Measurements from ENCODE around the gene PALD1.

The PALD1 gene

DNA sequence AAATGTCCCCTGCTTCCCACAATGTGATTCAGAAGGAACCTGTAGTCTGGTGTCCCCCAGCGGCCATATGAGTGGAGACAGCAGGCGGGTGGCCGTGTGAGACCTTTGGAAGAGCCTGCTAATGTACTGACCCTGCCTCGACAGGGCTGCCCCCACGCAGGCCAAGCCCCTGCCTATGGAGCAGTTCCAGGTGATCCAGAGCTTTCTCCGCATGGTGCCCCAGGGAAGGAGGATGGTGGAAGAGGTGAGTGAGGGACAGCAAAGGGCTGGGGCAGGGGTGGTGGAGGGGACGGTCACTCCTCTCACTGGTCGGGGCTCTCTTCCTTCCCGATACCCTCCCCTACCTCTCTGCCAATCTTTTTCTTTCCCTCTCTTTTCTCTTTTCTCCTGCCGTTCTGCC is 55.7 kb downstream of the PALD1 start:
- H3K36me3 ChIP-seq (ENCODE audit: control insufficient read depth, insufficient read depth, low read length): no peaks in the 10 kb centered on the region
- no peaks in the 10 kb centered on the region for H3K4me1 ChIP-seq (ENCODE audit: control insufficient read depth, insufficient read depth, low read length, poor library complexity, severe bottlenecking)
- no peaks in the 10 kb centered on the region for H3K27me3 ChIP-seq (replicated peaks; ENCODE audit: control insufficient read depth, insufficient read depth, low read length, poor library complexity, severe bottlenecking)
- no peak overlapping the region for H3K27ac ChIP-seq (ENCODE audit: insufficient read depth, low read length, poor library complexity, severe bottlenecking)
- no peak for DNase-seq
- H3K9me3 ChIP-seq (ENCODE audit: control insufficient read depth, low read length): no peaks in the 10 kb centered on the region
- no peak overlapping the region for H3K4me3 ChIP-seq (ENCODE audit: insufficient read depth, low read depth, low read length, poor library complexity, severe bottlenecking)

DNA sequence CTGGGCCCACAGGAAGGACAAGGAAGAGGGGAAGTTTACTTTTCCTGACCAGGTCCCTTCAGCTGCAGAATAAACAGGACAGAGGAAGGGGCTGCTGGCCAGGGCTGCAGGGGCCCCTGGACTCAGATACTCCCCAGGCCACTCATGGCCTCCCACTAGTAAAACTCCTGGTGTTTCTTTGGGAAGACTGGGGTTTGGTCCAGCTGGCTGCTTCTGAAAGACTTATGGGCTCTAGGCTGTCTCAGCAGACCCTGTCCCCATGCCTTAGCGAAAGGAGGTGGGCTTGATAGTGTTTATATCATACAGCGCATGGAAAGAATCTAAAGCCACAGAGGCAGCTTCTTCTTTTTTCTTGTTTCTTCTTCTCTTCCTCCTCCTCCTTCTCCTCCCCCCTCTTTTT is 56.4 kb downstream of the PALD1 start:
- Histone ChIP-seq H3K9me3 (ENCODE audit: control insufficient read depth, low read length) (no peaks in the 10 kb centered on the region), H3K4me1 (ENCODE audit: control insufficient read depth, insufficient read depth, low read length, poor library complexity, severe bottlenecking) (no peaks in the 10 kb centered on the region), H3K27ac (ENCODE audit: insufficient read depth, low read length, poor library complexity, severe bottlenecking) (no peak overlapping the region), H3K36me3 (ENCODE audit: control insufficient read depth, insufficient read depth, low read length) (no peaks in the 10 kb centered on the region), H3K4me3 (ENCODE audit: insufficient read depth, low read depth, low read length, poor library complexity, severe bottlenecking) (no peak overlapping the region), H3K27me3 (replicated peaks; ENCODE audit: control insufficient read depth, insufficient read depth, low read length, poor library complexity, severe bottlenecking) (no peaks in the 10 kb centered on the region)
- DNase-seq: no peak

DNA sequence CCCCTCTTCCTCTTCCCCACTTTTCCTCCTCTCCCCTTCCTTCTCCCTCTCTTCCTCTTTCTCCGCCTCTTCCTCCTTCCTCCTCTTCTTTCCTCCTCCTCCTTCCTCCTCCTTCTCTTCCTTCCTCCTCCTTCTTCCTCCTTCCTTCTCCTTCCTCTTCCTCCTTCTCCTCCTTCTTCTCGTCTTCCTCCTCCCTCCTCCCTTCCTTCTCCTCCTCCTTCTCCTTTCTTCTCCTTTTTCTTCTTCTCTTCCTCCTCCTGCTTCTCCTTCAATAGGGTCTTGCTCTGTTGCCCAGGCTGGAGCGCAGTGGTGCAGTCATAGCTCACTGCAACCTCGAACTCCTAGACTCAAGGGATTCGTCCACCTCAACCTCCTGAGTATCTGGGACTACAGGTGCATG is 56.9 kb downstream of the PALD1 start:
- no peaks in the 10 kb centered on the region for H3K27me3 ChIP-seq (replicated peaks; ENCODE audit: control insufficient read depth, insufficient read depth, low read length, poor library complexity, severe bottlenecking)
- DNase-seq: no peak
- H3K36me3 ChIP-seq (ENCODE audit: control insufficient read depth, insufficient read depth, low read length): no peaks in the 10 kb centered on the region
- no peaks in the 10 kb centered on the region for H3K4me1 ChIP-seq (ENCODE audit: control insufficient read depth, insufficient read depth, low read length, poor library complexity, severe bottlenecking)
- H3K9me3 ChIP-seq (ENCODE audit: control insufficient read depth, low read length): no peaks in the 10 kb centered on the region
- H3K27ac ChIP-seq (ENCODE audit: insufficient read depth, low read length, poor library complexity, severe bottlenecking): no peak overlapping the region
- no peak overlapping the region for H3K4me3 ChIP-seq (ENCODE audit: insufficient read depth, low read depth, low read length, poor library complexity, severe bottlenecking)

DNA sequence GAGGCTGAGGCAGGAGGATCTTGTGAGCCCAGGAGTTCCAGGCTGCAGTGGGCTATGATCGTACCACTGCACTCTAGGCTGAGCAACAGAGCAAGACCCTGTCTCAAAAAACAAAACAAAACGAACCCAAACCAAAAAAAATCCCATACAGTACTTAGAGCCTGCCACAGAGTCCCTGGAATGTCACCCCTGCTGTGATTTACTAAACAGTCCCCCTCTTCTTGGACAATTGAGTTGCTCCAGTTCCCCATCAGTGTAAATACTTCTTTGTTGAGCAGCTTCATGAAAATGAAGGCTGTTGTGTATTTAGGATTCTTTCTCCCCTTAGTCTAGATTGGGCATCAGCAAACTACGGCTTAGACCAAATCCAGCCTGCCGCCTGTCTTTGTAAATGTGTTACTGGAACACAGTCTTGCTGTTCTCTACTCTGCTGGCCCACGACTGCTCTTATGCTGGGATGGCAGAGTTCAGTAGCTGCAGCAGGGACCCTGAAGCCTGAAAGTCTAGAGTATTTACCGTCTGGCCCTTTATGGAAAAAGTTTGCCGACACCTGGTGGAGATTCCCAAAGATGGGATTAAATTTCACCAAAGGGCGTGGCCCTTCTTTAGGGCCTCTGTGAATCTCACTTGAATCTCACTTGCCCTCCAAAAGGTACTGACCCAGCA is 57.8 kb downstream of the PALD1 start:
- no peaks in the 10 kb centered on the region for H3K4me1 ChIP-seq (ENCODE audit: control insufficient read depth, insufficient read depth, low read length, poor library complexity, severe bottlenecking)
- H3K9me3 ChIP-seq (ENCODE audit: control insufficient read depth, low read length): no peaks in the 10 kb centered on the region
- no peak for DNase-seq
- no peak overlapping the region for H3K27ac ChIP-seq (ENCODE audit: insufficient read depth, low read length, poor library complexity, severe bottlenecking)
- H3K4me3 ChIP-seq (ENCODE audit: insufficient read depth, low read depth, low read length, poor library complexity, severe bottlenecking): no peak overlapping the region
- no peaks in the 10 kb centered on the region for H3K27me3 ChIP-seq (replicated peaks; ENCODE audit: control insufficient read depth, insufficient read depth, low read length, poor library complexity, severe bottlenecking)
- no peaks in the 10 kb centered on the region for H3K36me3 ChIP-seq (ENCODE audit: control insufficient read depth, insufficient read depth, low read length)

DNA sequence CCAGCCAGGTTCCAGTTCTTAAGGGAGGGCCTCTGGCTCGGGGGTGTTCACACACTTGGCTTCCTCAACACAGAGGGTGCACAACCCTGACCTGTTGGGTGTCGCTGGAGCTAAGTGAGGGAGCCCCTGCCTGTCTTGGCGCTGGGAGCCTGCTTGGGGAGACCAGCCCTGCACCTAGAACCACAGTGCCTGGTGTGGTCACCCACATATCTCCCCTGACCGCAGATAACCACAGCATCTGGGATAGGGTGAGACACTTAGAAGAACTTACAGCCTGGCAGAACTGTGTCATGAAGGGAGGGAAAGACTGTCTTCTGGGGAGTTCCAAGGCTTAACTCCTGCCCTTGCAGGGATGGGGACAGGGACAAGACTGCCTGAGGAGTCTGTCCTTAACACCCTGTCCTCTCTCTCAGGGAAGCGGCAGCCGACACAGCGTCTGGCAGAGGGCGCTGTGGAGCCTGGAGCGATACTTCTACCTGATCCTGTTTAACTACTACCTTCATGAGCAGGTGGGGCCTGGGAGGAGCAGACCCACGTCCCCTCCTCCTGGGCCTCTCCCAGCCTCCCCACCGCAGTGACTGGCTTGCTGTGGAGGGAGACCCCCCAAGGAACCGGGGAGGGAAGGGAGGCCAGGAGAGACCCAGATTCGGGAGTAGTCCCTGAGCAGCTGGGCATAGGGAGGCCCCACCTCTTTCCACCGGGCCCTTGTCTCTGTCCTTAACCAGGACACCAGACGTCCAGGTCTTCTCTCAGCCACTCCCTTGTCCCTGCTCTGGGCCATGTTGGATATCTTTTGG is 59.0 kb downstream of the PALD1 start:
- Histone ChIP-seq H3K27ac (ENCODE audit: insufficient read depth, low read length, poor library complexity, severe bottlenecking) (no peak overlapping the region), H3K4me1 (ENCODE audit: control insufficient read depth, insufficient read depth, low read length, poor library complexity, severe bottlenecking) (no peaks in the 10 kb centered on the region), H3K36me3 (ENCODE audit: control insufficient read depth, insufficient read depth, low read length) (no peaks in the 10 kb centered on the region), H3K27me3 (replicated peaks; ENCODE audit: control insufficient read depth, insufficient read depth, low read length, poor library complexity, severe bottlenecking) (no peaks in the 10 kb centered on the region), H3K9me3 (ENCODE audit: control insufficient read depth, low read length) (no peaks in the 10 kb centered on the region), H3K4me3 (ENCODE audit: insufficient read depth, low read depth, low read length, poor library complexity, severe bottlenecking) (no peak overlapping the region)
- no peak for DNase-seq

DNA sequence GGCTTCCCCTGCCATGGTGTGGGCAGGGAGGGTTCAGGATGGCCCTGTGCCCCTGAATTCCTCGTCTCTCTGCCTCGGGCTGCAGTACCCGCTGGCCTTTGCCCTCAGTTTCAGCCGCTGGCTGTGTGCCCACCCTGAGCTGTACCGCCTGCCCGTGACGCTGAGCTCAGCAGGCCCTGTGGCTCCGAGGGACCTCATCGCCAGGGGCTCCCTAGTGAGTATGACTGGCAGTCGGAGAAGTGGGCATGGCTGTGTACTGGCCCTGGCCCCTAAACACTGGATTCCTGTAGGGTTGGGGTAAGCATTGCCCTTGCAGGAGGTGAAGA is 59.6 kb downstream of the PALD1 start:
- H3K4me1 ChIP-seq (ENCODE audit: control insufficient read depth, insufficient read depth, low read length, poor library complexity, severe bottlenecking): no peaks in the 10 kb centered on the region
- DNase-seq: no peak

DNA sequence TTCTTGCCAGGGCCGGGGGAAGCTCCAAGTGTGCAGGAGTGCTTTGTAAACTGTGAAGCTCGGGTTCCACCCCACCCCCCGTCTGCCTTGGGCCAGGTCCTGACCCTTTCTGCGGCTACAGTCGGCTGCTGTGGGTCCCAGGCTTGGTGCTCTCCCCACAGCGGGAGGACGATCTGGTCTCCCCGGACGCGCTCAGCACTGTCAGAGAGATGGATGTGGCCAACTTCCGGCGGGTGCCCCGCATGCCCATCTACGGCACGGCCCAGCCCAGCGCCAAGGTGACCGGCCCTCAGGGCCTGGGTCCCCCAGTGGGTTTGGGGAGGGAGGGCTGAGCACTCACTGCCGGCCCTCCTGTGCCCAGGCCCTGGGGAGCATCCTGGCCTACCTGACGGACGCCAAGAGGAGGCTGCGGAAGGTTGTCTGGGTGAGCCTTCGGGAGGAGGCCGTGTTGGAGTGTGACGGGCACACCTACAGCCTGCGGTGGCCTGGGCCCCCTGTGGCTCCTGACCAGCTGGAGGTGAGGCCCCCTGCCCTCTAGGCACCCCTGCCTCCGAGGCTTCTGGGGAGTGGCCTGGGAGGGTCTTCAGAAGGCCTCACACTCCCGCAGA is 60.3 kb downstream of the PALD1 start:
- Histone ChIP-seq H3K27me3 (replicated peaks; ENCODE audit: control insufficient read depth, insufficient read depth, low read length, poor library complexity, severe bottlenecking) (no peaks in the 10 kb centered on the region), H3K4me1 (ENCODE audit: control insufficient read depth, insufficient read depth, low read length, poor library complexity, severe bottlenecking) (no peaks in the 10 kb centered on the region), H3K9me3 (ENCODE audit: control insufficient read depth, low read length) (no peaks in the 10 kb centered on the region), H3K4me3 (ENCODE audit: insufficient read depth, low read depth, low read length, poor library complexity, severe bottlenecking) (no peak overlapping the region), H3K27ac (ENCODE audit: insufficient read depth, low read length, poor library complexity, severe bottlenecking) (no peak overlapping the region), H3K36me3 (ENCODE audit: control insufficient read depth, insufficient read depth, low read length) (no peaks in the 10 kb centered on the region)
- no peak for DNase-seq

More for the DNA sequence above, 59.6 kb downstream of the PALD1 start:
- Histone ChIP-seq H3K9me3 (ENCODE audit: control insufficient read depth, low read length) (no peaks in the 10 kb centered on the region), H3K27me3 (replicated peaks; ENCODE audit: control insufficient read depth, insufficient read depth, low read length, poor library complexity, severe bottlenecking) (no peaks in the 10 kb centered on the region), H3K4me3 (ENCODE audit: insufficient read depth, low read depth, low read length, poor library complexity, severe bottlenecking) (no peak overlapping the region), H3K36me3 (ENCODE audit: control insufficient read depth, insufficient read depth, low read length) (no peaks in the 10 kb centered on the region), H3K27ac (ENCODE audit: insufficient read depth, low read length, poor library complexity, severe bottlenecking) (no peak overlapping the region)

DNA sequence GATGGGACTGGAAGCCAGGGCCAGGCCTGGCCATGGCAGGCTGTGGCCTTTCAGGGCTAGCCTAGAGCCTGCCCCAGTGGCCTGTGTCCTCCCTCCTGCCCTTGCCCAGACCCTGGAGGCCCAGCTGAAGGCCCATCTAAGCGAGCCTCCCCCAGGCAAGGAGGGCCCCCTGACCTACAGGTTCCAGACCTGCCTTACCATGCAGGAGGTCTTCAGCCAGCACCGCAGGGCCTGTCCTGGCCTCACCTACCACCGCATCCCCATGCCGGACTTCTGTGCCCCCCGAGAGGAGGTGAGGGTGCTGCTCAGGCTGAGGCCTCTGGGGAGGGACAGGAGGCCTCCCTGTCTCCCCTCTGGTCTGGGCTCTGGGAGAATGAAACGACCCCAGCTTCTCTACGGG is 60.9 kb downstream of the PALD1 start:
- H3K27ac ChIP-seq (ENCODE audit: insufficient read depth, low read length, poor library complexity, severe bottlenecking): no peak overlapping the region
- H3K27me3 ChIP-seq (replicated peaks; ENCODE audit: control insufficient read depth, insufficient read depth, low read length, poor library complexity, severe bottlenecking): no peaks in the 10 kb centered on the region
- H3K4me3 ChIP-seq (ENCODE audit: insufficient read depth, low read depth, low read length, poor library complexity, severe bottlenecking): no peak overlapping the region
- H3K36me3 ChIP-seq (ENCODE audit: control insufficient read depth, insufficient read depth, low read length): no peaks in the 10 kb centered on the region
- no peaks in the 10 kb centered on the region for H3K9me3 ChIP-seq (ENCODE audit: control insufficient read depth, low read length)
- H3K4me1 ChIP-seq (ENCODE audit: control insufficient read depth, insufficient read depth, low read length, poor library complexity, severe bottlenecking): no peaks in the 10 kb centered on the region
- no peak for DNase-seq

DNA sequence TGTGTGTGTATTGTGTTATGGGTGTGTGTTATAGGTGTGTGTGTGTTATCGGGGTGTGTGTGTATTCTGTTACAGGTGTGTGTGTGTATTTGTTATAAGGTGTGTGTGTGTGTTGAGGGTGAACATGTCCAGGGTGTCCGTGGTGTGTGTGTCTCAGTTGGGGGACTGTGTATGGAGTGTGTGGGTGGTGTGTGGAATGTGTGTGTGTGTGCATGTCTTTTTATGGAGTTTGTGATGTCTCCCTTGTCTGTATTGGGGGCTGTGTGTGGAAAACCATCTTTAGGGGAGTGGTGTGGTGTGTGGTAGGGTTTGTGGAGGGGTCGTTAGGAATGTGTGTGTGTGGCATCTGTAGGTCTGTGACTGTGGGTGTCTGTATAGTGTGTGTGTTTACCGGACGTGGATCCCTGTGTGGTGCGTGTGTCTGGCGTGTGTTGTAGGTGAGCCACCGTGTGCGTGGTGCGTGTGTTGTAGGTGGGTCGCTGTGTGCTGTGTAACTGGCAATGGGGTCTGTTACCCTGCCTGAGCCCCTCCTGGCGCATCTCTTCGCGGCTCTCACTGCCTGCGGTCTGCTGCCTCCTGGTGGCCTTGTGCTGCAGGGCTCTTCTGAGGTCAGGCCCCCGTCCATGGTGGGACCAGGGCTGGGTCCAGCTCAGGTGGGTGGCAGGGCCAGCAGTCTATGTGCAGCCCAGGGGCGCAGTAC is 61.7 kb downstream of the PALD1 start:
- no peaks in the 10 kb centered on the region for H3K36me3 ChIP-seq (ENCODE audit: control insufficient read depth, insufficient read depth, low read length)
- H3K9me3 ChIP-seq (ENCODE audit: control insufficient read depth, low read length): no peaks in the 10 kb centered on the region
- H3K27me3 ChIP-seq (replicated peaks; ENCODE audit: control insufficient read depth, insufficient read depth, low read length, poor library complexity, severe bottlenecking): no peaks in the 10 kb centered on the region
- DNase-seq: no peak
- H3K27ac ChIP-seq (ENCODE audit: insufficient read depth, low read length, poor library complexity, severe bottlenecking): no peak overlapping the region
- H3K4me3 ChIP-seq (ENCODE audit: insufficient read depth, low read depth, low read length, poor library complexity, severe bottlenecking): no peak overlapping the region
- H3K4me1 ChIP-seq (ENCODE audit: control insufficient read depth, insufficient read depth, low read length, poor library complexity, severe bottlenecking): no peaks in the 10 kb centered on the region
